Peyer's patch (tissue), 4 donors: ENCODE results near the gene RNF220.

Experiments used
- CTCF ChIP-seq, 6 experiments: fragments of 450-650 bp in 4 of 6; fragments of 200-600 bp in 2 of 6; sonication (generic) in 1 of 6; IDR thresholded peaks; one replicate each; pipeline ENCODE4 v1.5.1; 2017 to 2019; ENCODE audit warnings: antibody characterized with exemption in 6 of 6, mild to moderate bottlenecking in 3 of 6, moderate library complexity in 1 of 6
- POLR2A ChIP-seq, 2 donors: fragments of 450-650 bp; IDR thresholded peaks; one replicate each; pipeline ENCODE4 v1.5.1; 2017; ENCODE audit warnings: antibody characterized with exemption in 2 of 2, mild to moderate bottlenecking in 2 of 2, moderate library complexity in 2 of 2

GRCh38 chr1:44557778-44558177 is 152.7 kb downstream of the RNF220 start:
- TF ChIP-seq CTCF (IDR thresholded peaks at IDR 0.05) (no peak), POLR2A (IDR thresholded peaks at IDR 0.05) (no peak)
